H9 (cell line): Measurements from ENCODE around the gene HIPK4. TPM values are rescaled to one million over a fixed set of nuclear protein-coding genes. Genes with fewer than 3 reads are reported as not detected.

Experiments used
- DNase-seq: peaks from one replicate; pipeline ENCODE4 v3.0.0-alpha.2; 2017
- H2AFZ ChIP-seq: one replicate; pipeline ENCODE4 v1.6.1; 2013; ENCODE audit warnings: mild to moderate bottlenecking, low read length, control low read depth, moderate library complexity
- H2AK5ac ChIP-seq: 2 replicates; pipeline ENCODE4 v1.6.1; 2013; ENCODE audit warnings: low read length, control low read depth, mixed read lengths; ENCODE audit not compliant: insufficient read length
- H2BK120ac ChIP-seq: one replicate; pipeline ENCODE4 v1.6.1; 2013; ENCODE audit warnings: low read depth, mild to moderate bottlenecking, low read length, control low read depth, inconsistent platforms; ENCODE audit not compliant: poor library complexity, severe bottlenecking
- H2BK12ac ChIP-seq: 2 replicates; pipeline ENCODE4 v1.6.1; 2013; ENCODE audit warnings: low read length, control low read depth, mixed read lengths, low read depth; ENCODE audit not compliant: insufficient read length
- H2BK15ac ChIP-seq: 2 replicates; pipeline ENCODE4 v1.6.1; 2013; ENCODE audit warnings: low read depth, low read length, control low read depth
- H2BK20ac ChIP-seq: one replicate; pipeline ENCODE4 v1.6.1; 2013; ENCODE audit warnings: low read depth, mild to moderate bottlenecking, low read length, control low read depth, inconsistent platforms; ENCODE audit not compliant: poor library complexity, severe bottlenecking
- H2BK5ac ChIP-seq: 2 replicates; pipeline ENCODE4 v1.6.1; 2013; ENCODE audit warnings: low read length, control low read depth, mixed read lengths; ENCODE audit not compliant: insufficient read length
- H3K14ac ChIP-seq: 2 replicates; pipeline ENCODE4 v1.6.1; 2013; ENCODE audit warnings: low read length, control low read depth; ENCODE audit not compliant: insufficient read depth
- H3K18ac ChIP-seq: 2 replicates; pipeline ENCODE4 v1.6.1; 2013; ENCODE audit warnings: low read depth, mild to moderate bottlenecking, mixed read lengths, low read length, control low read depth; ENCODE audit not compliant: insufficient read length
- H3K23ac ChIP-seq: 2 replicates; pipeline ENCODE4 v1.6.1; 2013; ENCODE audit warnings: low read length, control low read depth, mixed read lengths, low read depth; ENCODE audit not compliant: insufficient read length
- H3K23me2 ChIP-seq: 2 replicates; pipeline ENCODE4 v1.6.1; 2013; ENCODE audit warnings: low read depth, mild to moderate bottlenecking, mixed read lengths, low read length, control low read depth; ENCODE audit not compliant: insufficient read length, poor library complexity, severe bottlenecking
- H3K27ac ChIP-seq: 2 replicates; pipeline ENCODE4 v1.5.1; 2013; ENCODE audit warnings: low read length, control low read depth, mixed read lengths, low read depth; ENCODE audit not compliant: insufficient read length
- H3K27me3 ChIP-seq: 2 replicates; pipeline ENCODE4 v1.6.1; 2013; ENCODE audit warnings: low read length, control low read depth, inconsistent platforms; ENCODE audit not compliant: insufficient read depth
- H3K4ac ChIP-seq: 2 replicates; pipeline ENCODE4 v1.6.1; 2013; ENCODE audit warnings: low read depth, mild to moderate bottlenecking, control low read depth, inconsistent platforms, low read length, moderate library complexity
- H3K4me1 ChIP-seq: 2 replicates; pipeline ENCODE4 v1.6.1; 2013; ENCODE audit warnings: low read length, control low read depth, inconsistent platforms; ENCODE audit not compliant: insufficient read depth
- H3K4me2 ChIP-seq: 2 replicates; pipeline ENCODE4 v1.6.1; 2013; ENCODE audit warnings: low read length, control low read depth, mixed read lengths; ENCODE audit not compliant: insufficient read length, insufficient read depth
- H3K56ac ChIP-seq: 2 replicates; pipeline ENCODE4 v1.6.1; 2013; ENCODE audit warnings: low read depth, mild to moderate bottlenecking, mixed read lengths, low read length, control low read depth; ENCODE audit not compliant: insufficient read length
- H3K79me1 ChIP-seq: 2 replicates; pipeline ENCODE4 v1.6.1; 2013; ENCODE audit warnings: low read depth, mild to moderate bottlenecking, moderate library complexity, low read length, control low read depth, inconsistent platforms; ENCODE audit not compliant: insufficient read depth, poor library complexity, severe bottlenecking
- H3K79me2 ChIP-seq: 2 replicates; pipeline ENCODE4 v1.6.1; 2013; ENCODE audit warnings: low read length, control low read depth, inconsistent platforms; ENCODE audit not compliant: insufficient read depth
- H3K9ac ChIP-seq: 2 replicates; pipeline ENCODE4 v1.6.1; 2013; ENCODE audit warnings: low read length, control low read depth, mixed read lengths; ENCODE audit not compliant: insufficient read length; ENCODE audit errors: extremely low read depth
- H3K9me3 ChIP-seq: one replicate; pipeline ENCODE4 v1.6.1; 2013; ENCODE audit warnings: low read depth, low read length, inconsistent platforms; ENCODE audit not compliant: control insufficient read depth
- H3T11ph ChIP-seq: one replicate; pipeline ENCODE4 v1.6.1; 2013; ENCODE audit warnings: mild to moderate bottlenecking, low read length, control low read depth, inconsistent platforms
- H4K20me1 ChIP-seq: one replicate; pipeline ENCODE4 v1.6.1; 2013; ENCODE audit not compliant: control insufficient read depth, insufficient read length, insufficient read depth
- H4K5ac ChIP-seq: 2 replicates; pipeline ENCODE4 v1.6.1; 2013; ENCODE audit warnings: low read depth, mild to moderate bottlenecking, mixed read lengths, low read length, control low read depth; ENCODE audit not compliant: insufficient read length
- H4K8ac ChIP-seq: replicated peaks from 2 replicates; pipeline ENCODE4 v1.6.1; 2013; ENCODE audit warnings: low read length, control low read depth, mixed read lengths, low read depth; ENCODE audit not compliant: insufficient read length
- H4K91ac ChIP-seq: 2 replicates; pipeline ENCODE4 v1.6.1; 2013; ENCODE audit warnings: low read depth, mild to moderate bottlenecking, moderate library complexity, mixed read lengths, low read length, control low read depth; ENCODE audit not compliant: insufficient read length
- H3K27ac Mint-ChIP-seq, 3 experiments: 2 replicates in 2 of 3; 3 replicates in 1 of 3; pipeline ENCODE4 v1.8.0; 2020 to 2021; ENCODE audit warnings: mixed read lengths in 3 of 3, mild to moderate bottlenecking in 1 of 3, moderate library complexity in 1 of 3
- H3K27me3 Mint-ChIP-seq: 2 replicates; pipeline ENCODE4 v1.8.0; 2021; ENCODE audit warnings: low read depth, mild to moderate bottlenecking, moderate library complexity, mixed read lengths
- H3K36me3 Mint-ChIP-seq, 3 experiments: 2 replicates in 2 of 3; 3 replicates in 1 of 3; pipeline ENCODE4 v1.8.0; 2020 to 2021; ENCODE audit warnings: low read depth in 3 of 3, mixed read lengths in 3 of 3; ENCODE audit not compliant: insufficient read depth in 1 of 3
- H3K4me1 Mint-ChIP-seq, 2 experiments: 2 replicates each; pipeline ENCODE4 v1.8.0; 2020; ENCODE audit warnings: mixed read lengths in 2 of 2
- H3K4me3 Mint-ChIP-seq, 2 experiments: 2 replicates in 1 of 2; 3 replicates in 1 of 2; pipeline ENCODE4 v1.8.0; 2020 to 2021; ENCODE audit warnings: mild to moderate bottlenecking in 2 of 2, mixed read lengths in 2 of 2, moderate library complexity in 1 of 2
- H3K9me3 Mint-ChIP-seq, 2 experiments: 2 replicates in 1 of 2; 3 replicates in 1 of 2; pipeline ENCODE4 v1.8.0; 2020; ENCODE audit warnings: mild to moderate bottlenecking in 2 of 2, mixed read lengths in 2 of 2, moderate library complexity in 1 of 2
- WGBS: extraction: QIAGEN DNeasy Blood & Tissue Kit; methylation state at CpG from one replicate; pipeline ENCODE4 v1.1.7; 2013; ENCODE audit warnings: missing lambda C conversion rate, low lambda C conversion rate, mixed read lengths; ENCODE audit not compliant: insufficient read length; ENCODE audit errors: extremely low coverage; 5-methylcytosine and 5-hydroxymethylcytosine counted together
- total RNA-seq: library from RNA; stranded (reverse); gene quantifications from 2 replicates; pipeline ENCODE4 v1.2.1, GENCODE V29; 2021
- TF ChIP-seq, protein P1 (sequence below): fragments of 200-600 bp; sonication (generic); conservative IDR thresholded peaks from 3 replicates; pipeline ENCODE4 v1.8.0; 2021; ENCODE audit warnings: antibody characterized with exemption, mild to moderate bottlenecking

The HIPK4 gene
- total RNA-seq, 1 experiment from 2014 or later, result 0.15 TPM

DNA sequence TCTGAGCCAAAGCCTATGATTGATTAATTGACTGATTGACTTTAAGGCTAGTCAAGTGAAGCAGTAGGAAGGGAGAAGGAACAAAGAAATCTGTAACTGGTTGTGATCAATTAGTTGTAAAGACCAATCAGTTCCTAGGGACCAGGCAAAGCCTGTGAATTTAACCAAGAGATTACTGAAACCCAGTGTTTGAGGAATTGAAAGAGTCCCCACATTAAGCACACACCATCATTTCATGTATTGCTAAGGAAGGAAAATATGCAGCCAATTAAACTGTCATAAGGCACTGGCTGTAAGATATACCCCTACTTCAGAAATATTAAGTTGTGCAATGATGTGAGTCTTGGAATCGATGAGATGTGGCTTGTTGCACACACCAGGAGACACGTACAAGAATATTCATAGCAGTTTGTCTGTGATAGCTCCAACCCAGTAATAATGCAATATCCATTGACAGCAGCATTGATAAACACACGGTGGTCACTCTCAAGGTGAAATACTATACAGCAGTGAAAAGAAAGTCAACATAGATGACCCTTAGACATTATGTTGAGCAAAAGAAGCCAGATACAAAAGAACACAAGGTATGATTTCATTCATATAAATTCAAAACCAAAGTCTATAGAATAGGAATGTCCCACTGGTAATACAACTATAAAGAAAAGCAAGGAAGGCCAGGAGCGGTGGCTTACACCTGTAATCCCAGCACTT, 50.8 kb downstream of the HIPK4 start:
- Histone ChIP-seq H2BK120ac (no peak overlapping the region), H2AFZ (no peak overlapping the region), H3K27ac (no peak overlapping the region), H3K9ac (no peak overlapping the region), H3K4me2 (no peak overlapping the region), H2AK5ac (no peak overlapping the region), H4K5ac (no peak overlapping the region), H4K20me1 (no peaks in the 10 kb centered on the region), H3K9me3 (no peaks in the 10 kb centered on the region), H3K56ac (no peak overlapping the region), H2BK15ac (no peak overlapping the region), H3K79me1 (no peaks in the 10 kb centered on the region), H3K23ac (no peak overlapping the region), H2BK20ac (no peak overlapping the region), H2BK12ac (no peak overlapping the region), H3K23me2 (no peaks in the 10 kb centered on the region), H3T11ph (no peak overlapping the region), H4K8ac (no peak overlapping the region), H3K14ac (no peak overlapping the region), H3K27me3 (no peaks in the 10 kb centered on the region), H2BK5ac (no peak overlapping the region), H3K4ac (no peak overlapping the region), H4K91ac (no peak overlapping the region), H3K4me1 (no peaks in the 10 kb centered on the region), H3K79me2 (no peaks in the 10 kb centered on the region; the same call in 1 of the 2 replicates), H3K18ac (no peak overlapping the region)
- Mint-ChIP-seq H3K4me1 (no peaks in the 10 kb centered on the region), H3K36me3 (peaks cover 2 to 25% (median 16%) of the 10 kb centered on the region in 3 experiments; a peak in 6 of 7 replicates), H3K4me3 (no peak overlapping the region), H3K27ac (no peak overlapping the region), H3K27me3 (no peaks in the 10 kb centered on the region), H3K9me3 (no peaks in the 10 kb centered on the region)
- no peak for DNase-seq
- TF ChIP-seq, protein P1, sequence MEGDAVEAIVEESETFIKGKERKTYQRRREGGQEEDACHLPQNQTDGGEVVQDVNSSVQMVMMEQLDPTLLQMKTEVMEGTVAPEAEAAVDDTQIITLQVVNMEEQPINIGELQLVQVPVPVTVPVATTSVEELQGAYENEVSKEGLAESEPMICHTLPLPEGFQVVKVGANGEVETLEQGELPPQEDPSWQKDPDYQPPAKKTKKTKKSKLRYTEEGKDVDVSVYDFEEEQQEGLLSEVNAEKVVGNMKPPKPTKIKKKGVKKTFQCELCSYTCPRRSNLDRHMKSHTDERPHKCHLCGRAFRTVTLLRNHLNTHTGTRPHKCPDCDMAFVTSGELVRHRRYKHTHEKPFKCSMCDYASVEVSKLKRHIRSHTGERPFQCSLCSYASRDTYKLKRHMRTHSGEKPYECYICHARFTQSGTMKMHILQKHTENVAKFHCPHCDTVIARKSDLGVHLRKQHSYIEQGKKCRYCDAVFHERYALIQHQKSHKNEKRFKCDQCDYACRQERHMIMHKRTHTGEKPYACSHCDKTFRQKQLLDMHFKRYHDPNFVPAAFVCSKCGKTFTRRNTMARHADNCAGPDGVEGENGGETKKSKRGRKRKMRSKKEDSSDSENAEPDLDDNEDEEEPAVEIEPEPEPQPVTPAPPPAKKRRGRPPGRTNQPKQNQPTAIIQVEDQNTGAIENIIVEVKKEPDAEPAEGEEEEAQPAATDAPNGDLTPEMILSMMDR, result no peak
- no CpG with 5 or more reads among the region's 4 CpGs for WGBS
